GM23248 (cell line): ENCODE data around the gene PTPN1.

Experiments used
- EZH2 ChIP-seq: fragments of 200-600 bp; sonication (generic); IDR thresholded peaks from 2 replicates; pipeline ENCODE4 v1.6.1; 2018; ENCODE audit warnings: antibody characterized with exemption, mild to moderate bottlenecking; ENCODE audit not compliant: insufficient read depth, poor library complexity, severe bottlenecking
- EZH2phosphoT487 ChIP-seq: fragments of 200-600 bp; sonication (generic); IDR thresholded peaks from 2 replicates; pipeline ENCODE4 v1.6.1; 2018; ENCODE audit warnings: antibody characterized with exemption, moderate library complexity, mild to moderate bottlenecking, low read depth; ENCODE audit not compliant: insufficient read depth

DNA sequence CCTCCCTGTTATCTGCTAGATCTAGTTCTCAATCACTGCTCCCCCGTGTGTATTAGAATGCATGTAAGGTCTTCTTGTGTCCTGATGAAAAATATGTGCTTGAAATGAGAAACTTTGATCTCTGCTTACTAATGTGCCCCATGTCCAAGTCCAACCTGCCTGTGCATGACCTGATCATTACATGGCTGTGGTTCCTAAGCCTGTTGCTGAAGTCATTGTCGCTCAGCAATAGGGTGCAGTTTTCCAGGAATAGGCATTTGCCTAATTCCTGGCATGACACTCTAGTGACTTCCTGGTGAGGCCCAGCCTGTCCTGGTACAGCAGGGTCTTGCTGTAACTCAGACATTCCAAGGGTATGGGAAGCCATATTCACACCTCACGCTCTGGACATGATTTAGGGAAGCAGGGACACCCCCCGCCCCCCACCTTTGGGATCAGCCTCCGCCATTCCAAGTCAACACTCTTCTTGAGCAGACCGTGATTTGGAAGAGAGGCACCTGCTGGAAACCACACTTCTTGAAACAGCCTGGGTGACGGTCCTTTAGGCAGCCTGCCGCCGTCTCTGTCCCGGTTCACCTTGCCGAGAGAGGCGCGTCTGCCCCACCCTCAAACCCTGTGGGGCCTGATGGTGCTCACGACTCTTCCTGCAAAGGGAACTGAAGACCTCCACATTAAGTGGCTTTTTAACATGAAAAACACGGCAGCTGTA, 73.4 kb downstream of the PTPN1 start:
- TF ChIP-seq EZH2phosphoT487 (no peak), EZH2 (no peak)
